Neutrophil (primary cell): ENCODE data around the gene TASL.
A peak's percentile ranks its signal among the peaks of the same experiment; 100 is the strongest.
"Not testable (repeated sequence)": the region's sequence is repeated elsewhere in the genome, so short reads cannot be mapped to it uniquely, and the experiment has no call there.

Experiments used
- H3K27ac ChIP-seq: fragments of 200-600 bp; sonication (generic); 2 replicates; pipeline ENCODE4 v1.5.1; 2016; ENCODE audit warnings: mild to moderate bottlenecking, moderate library complexity
- H3K27me3 ChIP-seq: fragments of 200-600 bp; sonication (generic); 2 replicates; pipeline ENCODE4 v1.6.0; 2016; ENCODE audit warnings: mild to moderate bottlenecking
- H3K36me3 ChIP-seq: fragments of 200-600 bp; sonication (generic); 2 replicates; pipeline ENCODE4 v1.5.1; 2017
- H3K4me1 ChIP-seq, 2 experiments: fragments of 200-600 bp in 1 of 2; sonication (generic) in 1 of 2; 1 replicate in 1 of 2; 2 replicates in 1 of 2; pipeline versions ENCODE4 v1.5.1 to v1.6.1; 2013 to 2016; ENCODE audit warnings: low read depth in 1 of 2, low read length in 1 of 2, mild to moderate bottlenecking in 1 of 2, moderate library complexity in 1 of 2; ENCODE audit not compliant: control insufficient read depth in 1 of 2, insufficient read depth in 1 of 2
- H3K4me3 ChIP-seq, 2 experiments: fragments of 200-600 bp in 1 of 2; sonication (generic) in 1 of 2; 1 replicate in 1 of 2; 2 replicates in 1 of 2; pipeline ENCODE4 v1.5.1; 2013 to 2016; ENCODE audit warnings: low read depth in 1 of 2, low read length in 1 of 2, mild to moderate bottlenecking in 1 of 2, moderate library complexity in 1 of 2
- H3K9me3 ChIP-seq: fragments of 200-600 bp; sonication (generic); 2 replicates; pipeline ENCODE4 v1.5.1; 2016
- TF ChIP-seq, protein P1 (sequence below): fragments of 200-600 bp; sonication (generic); IDR thresholded peaks from 2 replicates; pipeline ENCODE4 v1.5.1; 2016; ENCODE audit warnings: antibody characterized with exemption

Gene TASL

DNA sequence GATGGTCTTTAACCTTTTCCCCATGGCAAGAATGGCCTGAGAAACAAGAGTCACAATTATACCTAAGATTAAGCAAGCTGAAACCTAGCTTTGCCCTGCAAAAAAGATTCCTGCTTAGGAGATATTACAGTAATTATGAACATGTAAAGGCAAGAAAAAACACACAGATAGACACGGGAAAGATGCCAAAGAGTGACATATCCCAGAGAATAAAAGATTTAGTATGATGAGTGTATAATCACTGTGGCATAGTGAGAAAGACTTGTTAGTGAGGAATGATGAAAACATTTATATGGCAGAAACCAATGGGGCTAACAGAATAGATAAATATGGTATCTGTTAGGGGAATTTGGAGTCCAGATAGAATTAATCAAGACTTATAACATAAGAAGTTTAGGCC is 29.6 kb upstream of the TASL start:
- Histone ChIP-seq H3K4me3 (no peak overlapping the region), H3K27me3 (no peaks in the 10 kb centered on the region), H3K36me3 (no peaks in the 10 kb centered on the region), H3K4me1 (peaks cover 8 to 15% of the 10 kb centered on the region in 2 experiments), H3K9me3 (no peaks in the 10 kb centered on the region), H3K27ac (no peak overlapping the region)
- TF ChIP-seq, protein P1, sequence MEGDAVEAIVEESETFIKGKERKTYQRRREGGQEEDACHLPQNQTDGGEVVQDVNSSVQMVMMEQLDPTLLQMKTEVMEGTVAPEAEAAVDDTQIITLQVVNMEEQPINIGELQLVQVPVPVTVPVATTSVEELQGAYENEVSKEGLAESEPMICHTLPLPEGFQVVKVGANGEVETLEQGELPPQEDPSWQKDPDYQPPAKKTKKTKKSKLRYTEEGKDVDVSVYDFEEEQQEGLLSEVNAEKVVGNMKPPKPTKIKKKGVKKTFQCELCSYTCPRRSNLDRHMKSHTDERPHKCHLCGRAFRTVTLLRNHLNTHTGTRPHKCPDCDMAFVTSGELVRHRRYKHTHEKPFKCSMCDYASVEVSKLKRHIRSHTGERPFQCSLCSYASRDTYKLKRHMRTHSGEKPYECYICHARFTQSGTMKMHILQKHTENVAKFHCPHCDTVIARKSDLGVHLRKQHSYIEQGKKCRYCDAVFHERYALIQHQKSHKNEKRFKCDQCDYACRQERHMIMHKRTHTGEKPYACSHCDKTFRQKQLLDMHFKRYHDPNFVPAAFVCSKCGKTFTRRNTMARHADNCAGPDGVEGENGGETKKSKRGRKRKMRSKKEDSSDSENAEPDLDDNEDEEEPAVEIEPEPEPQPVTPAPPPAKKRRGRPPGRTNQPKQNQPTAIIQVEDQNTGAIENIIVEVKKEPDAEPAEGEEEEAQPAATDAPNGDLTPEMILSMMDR, result no peak

DNA sequence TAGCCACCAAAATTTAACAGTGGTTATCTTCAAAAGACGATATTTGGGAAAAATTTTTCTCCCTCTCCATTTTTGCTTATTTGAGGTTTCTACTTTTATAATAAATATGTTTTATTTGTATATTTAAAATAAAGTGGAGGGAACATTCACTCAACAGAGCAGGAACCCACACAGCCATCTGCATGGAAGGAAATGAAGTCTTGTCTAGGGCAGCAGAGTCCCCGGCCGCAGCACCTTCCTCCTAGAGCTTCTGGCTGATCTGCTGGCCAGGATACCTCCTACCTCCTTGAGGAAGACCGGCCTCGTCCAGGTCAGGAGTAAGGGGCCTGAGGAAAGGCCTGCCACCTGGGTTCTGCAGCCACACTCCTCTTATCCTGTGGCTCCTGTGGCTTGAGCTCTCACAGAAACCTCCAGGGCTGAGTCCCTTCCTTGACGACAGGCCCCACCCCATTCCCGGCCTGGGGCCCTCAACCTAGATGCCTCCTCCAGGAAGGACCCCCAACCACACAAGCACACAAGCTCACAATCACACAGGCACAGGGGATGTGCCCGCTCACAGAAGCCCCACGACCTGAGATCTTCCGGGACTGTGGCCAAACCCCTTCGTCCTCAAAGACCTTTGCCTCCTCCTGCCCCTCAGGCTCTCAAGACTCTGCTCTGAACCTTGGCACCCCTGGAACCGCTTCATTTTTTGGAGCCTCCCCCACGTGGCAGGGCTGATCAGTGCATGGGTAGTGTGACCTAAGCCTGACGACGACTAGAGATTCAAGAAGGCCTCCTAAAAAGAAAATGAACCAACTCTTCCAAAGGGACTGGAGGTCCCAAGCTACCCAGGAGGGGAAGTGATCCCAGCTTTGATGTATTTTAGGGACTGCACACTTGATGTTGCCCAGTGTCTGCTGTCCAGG is 23.0 kb upstream of the TASL start:
- not testable (repeated sequence) for H3K27me3 ChIP-seq

DNA sequence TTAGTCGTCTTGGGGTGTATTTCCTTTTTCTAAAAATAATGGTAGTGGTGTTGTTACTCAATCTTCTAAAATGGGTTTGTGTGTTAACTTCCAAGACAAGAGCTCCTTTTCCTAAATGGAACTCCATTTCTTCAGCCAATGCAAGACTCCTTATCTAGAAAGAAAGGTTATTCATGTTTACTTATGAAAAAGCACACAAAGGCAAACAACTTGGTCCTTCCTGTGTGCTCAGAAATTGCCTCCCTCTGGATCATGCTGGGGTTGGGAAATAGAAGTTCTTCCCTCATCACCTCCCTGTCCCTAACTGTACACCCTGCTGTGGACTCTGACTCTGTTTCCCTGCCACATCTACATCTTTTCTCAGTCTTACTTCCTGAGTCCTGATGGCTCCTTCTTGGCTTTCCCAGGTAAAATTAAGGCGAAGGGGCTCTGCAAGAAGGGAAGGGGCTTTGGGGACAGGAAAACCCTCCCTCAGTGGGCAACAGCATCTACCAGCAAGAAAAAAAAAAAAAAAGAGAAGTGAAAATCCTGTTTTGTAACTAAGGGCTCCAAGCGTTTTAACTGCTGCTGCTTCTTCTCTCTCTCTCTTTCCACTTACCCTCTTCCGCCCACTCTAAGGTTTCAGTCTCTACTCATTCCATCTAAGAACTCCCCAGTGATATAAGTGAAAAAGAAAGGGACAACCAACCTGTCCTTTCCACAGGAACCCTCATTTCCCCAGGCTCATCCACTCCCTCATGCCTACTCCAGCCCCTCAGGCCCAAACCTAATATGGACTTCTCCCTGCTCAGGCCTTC is 19.8 kb upstream of the TASL start:
- TF ChIP-seq, protein P1, result no peak
- Histone ChIP-seq H3K4me1 (peaks cover 35 to 40% of the 10 kb centered on the region in 2 experiments), H3K9me3 (no peaks in the 10 kb centered on the region)

More for the DNA sequence above, 23.0 kb upstream of the TASL start:
- H3K4me1 ChIP-seq, result peaks cover 17 to 21% of the 10 kb centered on the region in 2 experiments
- not testable (repeated sequence) for H3K4me3 ChIP-seq, H3K36me3 ChIP-seq, H3K27ac ChIP-seq, H3K9me3 ChIP-seq

DNA sequence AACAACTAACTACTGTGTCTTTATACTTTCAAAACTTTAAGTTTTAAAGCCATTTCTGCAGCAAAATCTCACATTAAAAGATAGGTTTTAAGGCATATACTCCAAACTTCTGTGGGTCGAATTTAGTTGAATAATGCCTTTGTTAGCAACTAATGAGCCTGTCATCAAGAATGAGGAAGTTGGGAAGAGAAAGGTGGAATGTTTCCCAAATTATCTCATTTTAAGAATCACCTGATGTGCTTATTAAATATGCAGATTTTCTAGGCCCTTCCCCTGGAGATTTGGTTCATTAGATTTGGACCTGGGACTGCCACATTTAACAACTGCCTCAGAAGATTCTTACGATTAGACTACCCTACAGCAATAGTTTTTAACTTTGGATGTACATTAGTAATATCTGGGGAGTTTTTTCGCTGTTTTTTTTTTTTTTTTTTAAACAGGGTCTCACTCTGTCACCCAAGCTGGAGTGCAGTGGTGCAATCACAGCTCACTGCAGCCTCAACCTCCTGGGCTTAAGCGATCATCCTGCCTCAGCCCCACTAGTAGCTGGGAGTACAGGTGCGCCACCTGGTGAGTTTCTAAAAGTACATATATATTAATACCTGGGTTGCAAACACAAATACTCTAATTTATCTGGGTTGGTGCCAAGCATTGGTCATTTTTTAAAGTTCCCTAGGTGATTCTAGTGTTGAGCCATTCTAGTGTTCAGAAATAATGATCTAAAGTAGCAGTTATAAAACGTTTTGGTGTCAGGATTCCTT is 16.1 kb upstream of the TASL start:
- Histone ChIP-seq H3K4me1 (peaks cover 66 to 69% of the 10 kb centered on the region in 2 experiments), H3K27me3 (no peaks in the 10 kb centered on the region), H3K36me3 (no peaks in the 10 kb centered on the region), H3K4me3 (no peak overlapping the region), H3K9me3 (no peaks in the 10 kb centered on the region), H3K27ac (peak overlapping the region; percentile 68)
- TF ChIP-seq, protein P1, result no peak

More for the DNA sequence above, 19.8 kb upstream of the TASL start:
- Histone ChIP-seq H3K27ac (peak overlapping the region; percentile 76), H3K36me3 (no peaks in the 10 kb centered on the region), H3K4me3 (peak overlapping the region in 1 of 2 experiments; percentile 17), H3K27me3 (no peaks in the 10 kb centered on the region)

DNA sequence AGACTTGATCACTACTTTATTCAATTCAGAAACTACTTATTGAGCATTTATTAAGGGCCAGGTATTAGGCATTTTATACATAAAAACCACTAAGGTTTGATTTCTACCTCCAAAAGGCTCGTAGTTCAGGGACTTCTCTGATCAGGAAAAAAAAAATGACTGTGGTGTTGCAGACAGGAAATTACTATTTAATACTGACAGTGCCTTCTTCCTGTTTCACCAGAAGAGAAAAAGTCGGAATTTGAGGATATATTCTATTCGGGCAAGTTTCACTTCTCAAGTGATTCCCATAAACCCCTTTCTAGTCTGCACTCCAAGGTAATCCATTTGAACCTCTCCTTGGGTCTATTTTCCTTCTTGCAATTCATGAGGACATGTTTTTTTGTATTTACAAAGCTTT is 15.3 kb upstream of the TASL start:
- Histone ChIP-seq H3K4me3 (peak overlapping the region in 1 of 2 experiments; percentile 17), H3K27ac (peak overlapping the region; percentile 68), H3K27me3 (no peaks in the 10 kb centered on the region), H3K36me3 (no peaks in the 10 kb centered on the region), H3K9me3 (no peaks in the 10 kb centered on the region), H3K4me1 (peaks cover 64% of the 10 kb centered on the region in 2 experiments)
- TF ChIP-seq, protein P1, result no peak
